RWPE2 (cell line): ENCODE results near the gene SLC39A8.

Experiments used
- ATAC-seq: fragments of 200-7000 bp; cut with Tn5 transposase; 3 replicates; pipeline ENCODE4 v1.9.1; 2021; ENCODE audit warnings: low read depth
- DNase-seq: peaks from one replicate; pipeline ENCODE4 v3.0.0-alpha.2; 2020; ENCODE audit warnings: low spot score
- H3K27ac ChIP-seq: fragments of 450-650 bp; 2 replicates; pipeline ENCODE4 v1.5.1; 2017; ENCODE audit warnings: mild to moderate bottlenecking; ENCODE audit not compliant: poor library complexity, severe bottlenecking
- H3K27me3 ChIP-seq: fragments of 250-450 bp; sonication (Bioruptor Pico); 2 replicates; pipeline ENCODE4 v1.5.1; 2021; ENCODE audit warnings: mild to moderate bottlenecking, moderate library complexity; ENCODE audit not compliant: insufficient read depth, poor library complexity, severe bottlenecking
- H3K36me3 ChIP-seq: fragments of 250-450 bp; sonication (Bioruptor Pico); 2 replicates; pipeline ENCODE4 v1.5.1; 2020; ENCODE audit warnings: low read depth, mild to moderate bottlenecking, moderate library complexity
- H3K4me1 ChIP-seq: fragments of 250-450 bp; sonication (Bioruptor Pico); 2 replicates; pipeline ENCODE4 v1.5.1; 2021; ENCODE audit warnings: mild to moderate bottlenecking, moderate library complexity; ENCODE audit not compliant: insufficient read depth, poor library complexity, severe bottlenecking
- H3K4me3 ChIP-seq: fragments of 250-450 bp; sonication (Bioruptor Pico); 2 replicates; pipeline ENCODE4 v1.5.1; 2021; ENCODE audit warnings: mild to moderate bottlenecking, moderate library complexity; ENCODE audit not compliant: severe bottlenecking
- H3K9me3 ChIP-seq: fragments of 250-450 bp; sonication (Bioruptor Pico); 2 replicates; pipeline ENCODE4 v1.5.1; 2021; ENCODE audit warnings: mild to moderate bottlenecking, moderate library complexity; ENCODE audit not compliant: severe bottlenecking
- TF ChIP-seq, protein P1 (sequence below): fragments of 450-650 bp; IDR thresholded peaks from one replicate; pipeline ENCODE4 v1.5.1; 2017; ENCODE audit warnings: mild to moderate bottlenecking, moderate library complexity; ENCODE audit not compliant: poor library complexity, severe bottlenecking

Gene SLC39A8

DNA sequence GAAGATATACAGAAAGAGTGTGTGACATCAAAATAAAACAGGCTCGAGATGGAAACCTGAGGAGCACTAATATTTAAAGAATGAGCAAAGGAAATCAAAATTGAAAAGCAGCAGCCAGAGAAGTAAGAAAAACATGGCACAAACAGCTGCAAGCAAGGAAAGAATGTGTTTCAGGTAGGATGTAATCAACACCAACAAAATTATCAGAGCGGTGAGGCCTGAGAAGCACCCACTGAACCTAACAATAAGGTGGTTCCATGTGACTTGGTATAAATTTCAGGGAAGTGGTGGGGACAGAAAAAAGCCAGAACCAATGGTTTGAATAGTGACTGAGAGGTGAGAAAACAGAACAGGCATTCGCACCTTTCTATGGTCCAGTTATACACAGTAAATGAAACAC lies 11.5 kb downstream of the SLC39A8 start:
- no peak overlapping the region for H3K4me3 ChIP-seq
- no peaks in the 10 kb centered on the region for H3K4me1 ChIP-seq
- H3K27ac ChIP-seq = no peak overlapping the region
- ATAC-seq = no peak
- TF ChIP-seq, protein P1, sequence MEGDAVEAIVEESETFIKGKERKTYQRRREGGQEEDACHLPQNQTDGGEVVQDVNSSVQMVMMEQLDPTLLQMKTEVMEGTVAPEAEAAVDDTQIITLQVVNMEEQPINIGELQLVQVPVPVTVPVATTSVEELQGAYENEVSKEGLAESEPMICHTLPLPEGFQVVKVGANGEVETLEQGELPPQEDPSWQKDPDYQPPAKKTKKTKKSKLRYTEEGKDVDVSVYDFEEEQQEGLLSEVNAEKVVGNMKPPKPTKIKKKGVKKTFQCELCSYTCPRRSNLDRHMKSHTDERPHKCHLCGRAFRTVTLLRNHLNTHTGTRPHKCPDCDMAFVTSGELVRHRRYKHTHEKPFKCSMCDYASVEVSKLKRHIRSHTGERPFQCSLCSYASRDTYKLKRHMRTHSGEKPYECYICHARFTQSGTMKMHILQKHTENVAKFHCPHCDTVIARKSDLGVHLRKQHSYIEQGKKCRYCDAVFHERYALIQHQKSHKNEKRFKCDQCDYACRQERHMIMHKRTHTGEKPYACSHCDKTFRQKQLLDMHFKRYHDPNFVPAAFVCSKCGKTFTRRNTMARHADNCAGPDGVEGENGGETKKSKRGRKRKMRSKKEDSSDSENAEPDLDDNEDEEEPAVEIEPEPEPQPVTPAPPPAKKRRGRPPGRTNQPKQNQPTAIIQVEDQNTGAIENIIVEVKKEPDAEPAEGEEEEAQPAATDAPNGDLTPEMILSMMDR = no peak
- no peak for DNase-seq
- H3K9me3 ChIP-seq = no peaks in the 10 kb centered on the region
- H3K36me3 ChIP-seq = no peaks in the 10 kb centered on the region
- H3K27me3 ChIP-seq = no peaks in the 10 kb centered on the region

DNA sequence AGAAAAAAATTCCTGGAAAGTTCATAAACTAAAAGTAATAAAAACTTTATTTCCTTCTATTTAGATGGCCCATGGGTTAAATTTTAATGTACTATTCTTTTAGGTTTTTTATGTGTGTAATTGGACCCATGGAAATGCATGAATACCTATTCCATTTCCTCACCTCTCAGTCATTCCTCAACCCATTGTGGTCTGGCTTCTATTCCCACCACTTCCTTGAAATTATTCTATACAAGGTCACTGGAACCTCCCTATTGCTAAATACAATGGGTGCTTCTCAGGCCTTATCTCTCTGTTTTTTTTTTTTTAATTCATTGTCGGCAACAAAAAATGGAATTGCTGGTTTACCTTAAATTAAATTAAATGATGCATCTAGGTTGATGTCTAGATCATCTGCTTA lies 17.2 kb downstream of the SLC39A8 start:
- Histone ChIP-seq H3K4me1 (no peaks in the 10 kb centered on the region), H3K36me3 (no peaks in the 10 kb centered on the region), H3K27ac (no peak overlapping the region), H3K9me3 (no peaks in the 10 kb centered on the region), H3K4me3 (no peak overlapping the region), H3K27me3 (no peaks in the 10 kb centered on the region)
- no peak for ATAC-seq
- TF ChIP-seq, protein P1 = no peak
- DNase-seq = no peak

DNA sequence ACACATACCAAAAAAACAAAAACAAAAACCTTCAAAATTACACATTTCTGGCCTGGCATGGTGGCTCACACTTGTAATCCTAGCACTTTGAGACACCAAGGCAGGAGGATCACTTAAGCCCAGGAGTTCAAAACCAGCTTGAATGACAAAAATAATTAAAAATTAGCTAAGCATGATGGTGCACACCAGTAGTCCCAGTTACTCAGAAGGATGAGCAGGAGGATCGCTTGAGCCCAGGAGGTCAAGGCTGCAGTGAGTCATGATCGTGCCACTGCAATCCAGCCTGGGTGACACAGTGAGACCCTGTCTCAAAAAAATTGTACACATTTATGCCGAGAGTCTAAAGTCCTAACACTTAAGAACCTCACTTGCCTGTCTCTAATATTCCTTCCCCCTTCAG lies 18.3 kb downstream of the SLC39A8 start:
- Histone ChIP-seq H3K27me3 (no peaks in the 10 kb centered on the region), H3K4me3 (no peak overlapping the region), H3K9me3 (no peaks in the 10 kb centered on the region), H3K4me1 (no peaks in the 10 kb centered on the region), H3K36me3 (no peaks in the 10 kb centered on the region), H3K27ac (no peak overlapping the region)
- ATAC-seq (no peak), DNase-seq (no peak)
- TF ChIP-seq, protein P1 = no peak

DNA sequence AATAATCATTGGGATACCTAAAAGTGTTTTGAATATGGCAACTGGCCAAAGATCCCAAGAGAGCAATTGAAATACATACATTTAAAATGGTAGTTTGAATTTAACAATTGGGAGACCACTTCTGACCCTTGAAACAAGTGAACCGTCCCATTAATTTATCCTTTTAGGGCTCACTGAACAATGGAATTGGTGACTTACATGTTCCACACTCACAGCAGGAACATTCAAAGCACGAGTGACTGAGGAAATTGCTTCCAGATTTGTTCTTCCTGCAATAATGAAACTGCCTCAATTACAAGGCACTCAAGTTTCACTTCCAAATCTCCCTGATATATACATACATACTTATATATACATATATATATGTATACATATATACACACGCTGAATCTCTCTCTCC lies 20.6 kb downstream of the SLC39A8 start:
- DNase-seq (no peak), ATAC-seq (no peak)
- Histone ChIP-seq H3K36me3 (no peaks in the 10 kb centered on the region), H3K27me3 (no peaks in the 10 kb centered on the region), H3K9me3 (no peaks in the 10 kb centered on the region), H3K4me3 (no peak overlapping the region), H3K27ac (no peak overlapping the region), H3K4me1 (no peaks in the 10 kb centered on the region)
- TF ChIP-seq, protein P1 = no peak

- ATAC-seq = no peak
These were observed 22.5 kb downstream of the SLC39A8 start for GRCh38 chr4:102322736-102323135.

More at GRCh38 chr4:102322736-102323135, 22.5 kb downstream of the SLC39A8 start:
- H3K4me3 ChIP-seq = no peak overlapping the region
- H3K27ac ChIP-seq = no peak overlapping the region
- DNase-seq = no peak
- TF ChIP-seq, protein P1 = no peak
- H3K4me1 ChIP-seq = no peaks in the 10 kb centered on the region
- no peaks in the 10 kb centered on the region for H3K9me3 ChIP-seq
- no peaks in the 10 kb centered on the region for H3K27me3 ChIP-seq
- no peaks in the 10 kb centered on the region for H3K36me3 ChIP-seq
